Measurements from ENCODE around the gene CACNA1D. TPM values are rescaled to one million over a fixed set of nuclear protein-coding genes. Genes with fewer than 3 reads are reported as not detected.

The CACNA1D gene
- total RNA-seq, 4 donors from 2014 or later = 5.7 to 38.2 (median 20.0) TPM

GRCh38 chr3:53809764-53810400 lies 315.5 kb downstream of the CACNA1D start:
- no peak for DNase-seq (ENCODE audit: low spot score in 2 of 2)
- no peaks in the 10 kb centered on the region for H3K9me3 ChIP-seq
- peaks cover 0 to 5% (median 0%) of the 10 kb centered on the region in 4 donors for H3K4me1 ChIP-seq
- TF ChIP-seq POLR2A (IDR thresholded peaks at IDR 0.05) = no peak
- TF ChIP-seq CTCF (IDR thresholded peaks at IDR 0.05) = no peak
- no peak for TF ChIP-seq EP300 (IDR thresholded peaks at IDR 0.05)
- peak overlapping the region in 1 of 4 donors; percentile 39 for H3K27ac ChIP-seq
- H3K36me3 ChIP-seq = peaks cover 0 to 29% (median 0%) of the 10 kb centered on the region in 3 donors
- H3K27me3 ChIP-seq = no peaks in the 10 kb centered on the region
- 83% methylated on average over 28 of the region's 28 CpGs for WGBS, 2 donors
- H3K4me3 ChIP-seq = no peak overlapping the region

- H3K27ac ChIP-seq = no peak overlapping the region
Observed at GRCh38 chr3:53811143-53811927, 316.9 kb downstream of the CACNA1D start.

GRCh38 chr3:53812434-53812833 lies 318.0 kb downstream of the CACNA1D start:
- Histone ChIP-seq H3K4me1 (no peaks in the 10 kb centered on the region), H3K36me3 (peaks cover 0 to 47% (median 0%) of the 10 kb centered on the region in 3 donors), H3K4me3 (no peak overlapping the region), H3K27me3 (no peaks in the 10 kb centered on the region), H3K27ac (no peak overlapping the region), H3K9me3 (no peaks in the 10 kb centered on the region)
- no peak for DNase-seq (ENCODE audit: low spot score in 2 of 2)
- TF ChIP-seq CTCF (IDR thresholded peaks at IDR 0.05) (no peak), EP300 (IDR thresholded peaks at IDR 0.05) (no peak), POLR2A (IDR thresholded peaks at IDR 0.05) (no peak)
- 63 to 73% methylated on average over 4 of the region's 4 CpGs for WGBS, 2 donors

More at GRCh38 chr3:53811143-53811927, 316.9 kb downstream of the CACNA1D start:
- TF ChIP-seq EP300 (IDR thresholded peaks at IDR 0.05) (no peak), CTCF (IDR thresholded peaks at IDR 0.05) (no peak), POLR2A (IDR thresholded peaks at IDR 0.05) (no peak)
- Histone ChIP-seq H3K36me3 (peaks cover 0 to 42% (median 0%) of the 10 kb centered on the region in 3 donors), H3K9me3 (no peaks in the 10 kb centered on the region), H3K27me3 (no peaks in the 10 kb centered on the region), H3K4me1 (no peaks in the 10 kb centered on the region), H3K4me3 (no peak overlapping the region)
- 92 to 95% methylated on average over 24 of the region's 24 CpGs for WGBS, 2 donors
- no peak for DNase-seq (ENCODE audit: low spot score in 2 of 2)

- Histone ChIP-seq H3K4me1 (no peaks in the 10 kb centered on the region), H3K36me3 (peaks cover 0 to 55% (median 0%) of the 10 kb centered on the region in 3 donors), H3K27me3 (no peaks in the 10 kb centered on the region), H3K9me3 (no peaks in the 10 kb centered on the region), H3K4me3 (no peak overlapping the region), H3K27ac (no peak overlapping the region)
- 91 to 98% methylated on average over 5 of the region's 5 CpGs for WGBS, 2 donors
- TF ChIP-seq EP300 (IDR thresholded peaks at IDR 0.05) = no peak
- no peak for TF ChIP-seq CTCF (IDR thresholded peaks at IDR 0.05)
- TF ChIP-seq POLR2A (IDR thresholded peaks at IDR 0.05) = no peak
- DNase-seq (ENCODE audit: low spot score in 2 of 2) = no peak
Observed at GRCh38 chr3:53813229-53813628, 318.8 kb downstream of the CACNA1D start.

GRCh38 chr3:53813876-53814275 lies 319.5 kb downstream of the CACNA1D start:
- Histone ChIP-seq H3K9me3 (no peaks in the 10 kb centered on the region), H3K36me3 (peaks cover 0 to 56% (median 0%) of the 10 kb centered on the region in 3 donors), H3K27me3 (no peaks in the 10 kb centered on the region), H3K4me1 (no peaks in the 10 kb centered on the region), H3K4me3 (no peak overlapping the region), H3K27ac (no peak overlapping the region)
- DNase-seq (ENCODE audit: low spot score in 2 of 2) = no peak
- WGBS, 2 donors = 91 to 94% methylated on average over 10 of the region's 10 CpGs
- TF ChIP-seq CTCF (IDR thresholded peaks at IDR 0.05) = no peak
- TF ChIP-seq EP300 (IDR thresholded peaks at IDR 0.05) = no peak
